Body of pancreas (tissue), 4 donors: ENCODE data around the gene RAB30. TPM values are rescaled to one million over a fixed set of nuclear protein-coding genes. Genes with fewer than 3 reads are reported as not detected.

Experiments
- ATAC-seq: fragments of 150-250 bp; one replicate; pipeline ENCODE4 v1.9.1; 2016
- DNase-seq, 4 donors: peaks; one replicate each; pipeline ENCODE4 v3.0.0-alpha.2; 2019
- H3K27ac ChIP-seq, 4 donors: fragments of 200-600 bp; sonication (generic); 1 replicate in 3 of 4; 2 replicates in 1 of 4; pipeline versions ENCODE4 v1.5.1 to v1.6.1; 2016 to 2019; ENCODE audit warnings: mild to moderate bottlenecking in 1 of 4, mixed read lengths in 1 of 4, moderate library complexity in 1 of 4
- H3K27me3 ChIP-seq, 2 donors: fragments of 200-600 bp; sonication (generic); one replicate each; pipeline ENCODE4 v1.6.0; 2016; ENCODE audit warnings: mild to moderate bottlenecking in 1 of 2
- H3K36me3 ChIP-seq, 2 donors: fragments of 200-600 bp; sonication (generic); replicated peaks in 1 of 2; 2 replicates each; pipeline ENCODE4 v1.5.1; 2016; ENCODE audit warnings: low read depth in 2 of 2; ENCODE audit not compliant: insufficient read depth in 1 of 2
- H3K4me1 ChIP-seq: fragments of 200-600 bp; sonication (generic); one replicate; pipeline ENCODE4 v1.6.0; 2016
- H3K4me3 ChIP-seq, 2 donors: fragments of 200-600 bp; sonication (generic); 1 replicate in 1 of 2; 2 replicates in 1 of 2; pipeline ENCODE4 v1.5.1; 2016 to 2019
- H3K9me3 ChIP-seq, 3 donors: fragments of 200-600 bp; sonication (generic); 1 replicate in 2 of 3; 2 replicates in 1 of 3; pipeline ENCODE4 v1.5.1; 2016
- CTCF ChIP-seq, 7 experiments: fragments of 450-650 bp in 4 of 7; fragments of 200-600 bp in 3 of 7; sonication (generic) in 3 of 7; IDR thresholded peaks; one replicate each; pipeline ENCODE4 v1.5.1; 2016 to 2019; ENCODE audit warnings: antibody characterized with exemption in 7 of 7
- POLR2A ChIP-seq, 3 donors: fragments of 450-650 bp; IDR thresholded peaks; one replicate each; pipeline ENCODE4 v1.6.1; 2016; ENCODE audit warnings: antibody characterized with exemption in 3 of 3, mild to moderate bottlenecking in 2 of 3
- WGBS, 2 donors: methylation state at CpG; one replicate each; pipeline ENCODE4 v1.1.5; 2017; 5-methylcytosine and 5-hydroxymethylcytosine counted together
- intact Hi-C: fragments of 100-400 bp; cut with DNase I; formaldehyde crosslinking; loops from one replicate; pipeline ENCODE4 v1.15.1; 2023
- total RNA-seq, 2 donors: library from RNA; depleted of rRNA; stranded (reverse); fragments of >200 nt; gene quantifications; one replicate each; pipeline ENCODE4 v1.1.0, GENCODE V29; 2016

The RAB30 gene
- total RNA-seq, 2 donors from 2014 or later: 1.6 to 10.4 TPM

- Histone ChIP-seq H3K4me3 (no peak overlapping the region), H3K9me3 (no peaks in the 10 kb centered on the region)
- ATAC-seq: no peak
These were observed 93.1 kb downstream of the RAB30 start for GRCh38 chr11:82978422-82979099.

GRCh38 chr11:82976786-82977185, 94.9 kb downstream of the RAB30 start:
- TF ChIP-seq POLR2A (IDR thresholded peaks at IDR 0.05): no peak
- TF ChIP-seq CTCF (IDR thresholded peaks at IDR 0.05): no peak
- Histone ChIP-seq H3K9me3 (no peaks in the 10 kb centered on the region), H3K27me3 (no peaks in the 10 kb centered on the region), H3K36me3 (peaks cover 0 to under 1% of the 10 kb centered on the region in 2 donors), H3K4me1 (no peaks in the 10 kb centered on the region), H3K27ac (no peak overlapping the region), H3K4me3 (no peak overlapping the region)
- intact Hi-C loops: no loop called here
- DNase-seq: no peak
- no peak for ATAC-seq

More at GRCh38 chr11:82978422-82979099, 93.1 kb downstream of the RAB30 start:
- Histone ChIP-seq H3K36me3 (peaks cover 0 to 2% of the 10 kb centered on the region in 2 donors), H3K4me1 (no peaks in the 10 kb centered on the region), H3K27me3 (no peaks in the 10 kb centered on the region), H3K27ac (no peak overlapping the region)
- 81 to 86% methylated on average over 6 of the region's 6 CpGs for WGBS, 2 donors
- TF ChIP-seq CTCF (IDR thresholded peaks at IDR 0.05) (no peak), POLR2A (IDR thresholded peaks at IDR 0.05) (no peak)
- DNase-seq: no peak
- intact Hi-C loops: no loop called here

- H3K36me3 ChIP-seq: no peaks in the 10 kb centered on the region
- no peaks in the 10 kb centered on the region for H3K4me1 ChIP-seq
- ATAC-seq: no peak
- intact Hi-C loops: no loop called here
- H3K9me3 ChIP-seq: no peaks in the 10 kb centered on the region
- TF ChIP-seq CTCF (IDR thresholded peaks at IDR 0.05) (no peak), POLR2A (IDR thresholded peaks at IDR 0.05) (no peak)
- no peaks in the 10 kb centered on the region for H3K27me3 ChIP-seq
- H3K27ac ChIP-seq: no peak overlapping the region
- H3K4me3 ChIP-seq: no peak overlapping the region
- DNase-seq: no peak
These were observed 95.8 kb downstream of the RAB30 start for GRCh38 chr11:82975882-82976281.

- no peak for ATAC-seq
These were observed 96.8 kb downstream of the RAB30 start for GRCh38 chr11:82974851-82975250.

More at GRCh38 chr11:82974851-82975250, 96.8 kb downstream of the RAB30 start:
- TF ChIP-seq CTCF (IDR thresholded peaks at IDR 0.05) (no peak), POLR2A (IDR thresholded peaks at IDR 0.05) (no peak)
- Histone ChIP-seq H3K4me3 (no peak overlapping the region), H3K36me3 (no peaks in the 10 kb centered on the region), H3K27me3 (no peaks in the 10 kb centered on the region), H3K27ac (no peak overlapping the region), H3K9me3 (no peaks in the 10 kb centered on the region), H3K4me1 (no peaks in the 10 kb centered on the region)
- 76 to 81% methylated on average over 2 of the region's 2 CpGs for WGBS, 2 donors
- DNase-seq: no peak
- intact Hi-C loops: no loop called here
